Stimulated activated CD8-positive, alpha-beta memory T cell treated with anti-CD3 and anti-CD28 coated beads, Interleukin-2, amount 100 ng/mL, for 1 hour (primary cell): ENCODE measurements around the gene ATG101.

Experiments used
- DNase-seq, 2 donors: peaks; one replicate each; pipeline ENCODE4 v3.0.0-alpha.2; 2020; ENCODE audit warnings: low read depth in 2 of 2

The ATG101 gene

GRCh38 chr12:52041695-52042123 is 28.1 kb upstream of the ATG101 start:
- DNase-seq = no peak

- no peak for DNase-seq
These were observed 26.9 kb upstream of the ATG101 start for GRCh38 chr12:52042706-52043385.

GRCh38 chr12:52043386-52044212 is 26.2 kb upstream of the ATG101 start:
- no peak for DNase-seq

GRCh38 chr12:52044292-52044983 is 25.3 kb upstream of the ATG101 start:
- no peak for DNase-seq

GRCh38 chr12:52045794-52046199 is 24.0 kb upstream of the ATG101 start:
- DNase-seq = no peak

- DNase-seq = no peak
These were observed 22.9 kb upstream of the ATG101 start for GRCh38 chr12:52046859-52047258.

GRCh38 chr12:52049286-52049685 is 20.5 kb upstream of the ATG101 start:
- DNase-seq = no peak

GRCh38 chr12:52049688-52050087 is 20.1 kb upstream of the ATG101 start:
- DNase-seq = no peak

- no peak for DNase-seq
These were observed 19.5 kb upstream of the ATG101 start for GRCh38 chr12:52050116-52050757.

GRCh38 chr12:52050758-52051541 is 18.8 kb upstream of the ATG101 start, which contains the start of gene NR4A1:
Gene NR4A1 (plus strand): TSS chr12:52051442. CDS start chr12:52054329, 2,887 bp downstream.
- DNase-seq = peak; percentile 99 to 100

- no peak for DNase-seq
These were observed 17.2 kb upstream of the ATG101 start for GRCh38 chr12:52052468-52053186.

- DNase-seq = peak in 1 of 2 donors; percentile 26
These were observed 16.1 kb upstream of the ATG101 start for GRCh38 chr12:52053536-52054209.

- DNase-seq = no peak
These were observed 15.4 kb upstream of the ATG101 start for GRCh38 chr12:52054231-52054832.

GRCh38 chr12:52054833-52055730 is 14.7 kb upstream of the ATG101 start:
- no peak for DNase-seq

- DNase-seq = peak in 1 of 2 donors; percentile 31
These were observed 13.8 kb upstream of the ATG101 start for GRCh38 chr12:52055731-52056711.

- peak in 1 of 2 donors; percentile 31 for DNase-seq
These were observed 12.8 kb upstream of the ATG101 start for GRCh38 chr12:52056801-52057637.
